GM18873 (cell line): ENCODE measurements around the gene SMIM31.

Source experiments
- ATAC-seq: cut with Tn5 transposase; IDR thresholded peaks from one replicate; pipeline ENCODE4 v1.9.1; 2021; ENCODE audit warnings: mild to moderate bottlenecking, moderate library complexity, moderate number of reproducible peaks; ENCODE audit not compliant: unreplicated experiment, low FRiP score

SMIM31 gene

DNA sequence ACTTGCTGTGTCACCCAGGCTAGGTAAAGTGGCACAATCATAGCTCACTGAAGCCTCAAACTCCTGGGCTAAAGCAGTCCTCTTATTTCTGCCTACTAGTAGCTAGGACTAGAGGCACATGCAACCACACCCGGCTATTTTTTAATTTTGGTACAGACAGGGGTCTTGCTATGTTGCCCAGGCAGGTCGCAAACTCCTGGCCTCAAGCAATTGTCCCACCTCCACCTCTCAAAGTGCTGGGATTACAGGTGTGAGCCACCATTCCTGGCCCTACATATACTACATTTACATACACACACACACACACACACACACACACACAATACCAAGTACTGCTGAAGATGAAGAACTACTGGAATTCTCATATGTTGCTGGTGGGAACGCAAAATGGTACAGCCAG, 26.9 kb downstream of the SMIM31 start:
- ATAC-seq = no peak

GRCh38 chr4:164783976-164784375, 30.0 kb downstream of the SMIM31 start:
- ATAC-seq = no peak

DNA sequence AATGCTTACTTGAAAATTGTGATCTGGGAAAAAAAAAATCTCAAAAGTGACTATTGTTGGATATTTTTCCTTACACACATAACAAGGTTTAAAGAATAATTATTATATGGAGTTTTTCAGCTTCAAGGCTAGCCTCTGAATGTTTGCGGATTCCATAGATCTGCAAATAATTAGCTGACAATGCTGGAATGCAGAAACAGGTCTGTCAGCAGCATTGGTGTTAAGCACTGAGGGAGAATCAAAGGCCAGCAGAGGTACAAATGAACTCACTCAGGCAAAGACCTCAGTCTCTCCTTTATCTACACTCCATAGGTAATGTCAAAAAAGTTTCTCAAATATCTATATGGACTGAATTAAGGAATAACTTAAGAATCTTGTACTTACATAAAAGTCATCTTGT, 35.1 kb downstream of the SMIM31 start:
- ATAC-seq = no peak

DNA sequence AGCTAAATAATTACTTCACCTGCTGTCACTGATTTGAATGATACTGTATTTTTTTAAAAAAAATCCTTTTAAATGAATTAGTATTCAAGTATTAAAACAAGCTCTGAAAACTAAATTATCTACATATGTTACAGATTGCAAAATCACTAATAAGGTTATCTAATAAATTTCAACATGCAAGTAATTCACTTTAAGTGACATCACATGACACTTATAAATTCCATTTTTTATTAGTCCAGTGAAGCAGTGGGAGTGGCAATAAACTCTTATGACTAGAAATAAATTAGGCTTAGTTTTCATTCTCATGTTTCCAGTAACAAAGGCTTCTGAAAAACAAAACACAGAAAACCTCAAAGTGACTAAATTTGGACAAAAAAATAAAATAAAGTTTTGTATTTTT, 36.3 kb downstream of the SMIM31 start:
- ATAC-seq = no peak

DNA sequence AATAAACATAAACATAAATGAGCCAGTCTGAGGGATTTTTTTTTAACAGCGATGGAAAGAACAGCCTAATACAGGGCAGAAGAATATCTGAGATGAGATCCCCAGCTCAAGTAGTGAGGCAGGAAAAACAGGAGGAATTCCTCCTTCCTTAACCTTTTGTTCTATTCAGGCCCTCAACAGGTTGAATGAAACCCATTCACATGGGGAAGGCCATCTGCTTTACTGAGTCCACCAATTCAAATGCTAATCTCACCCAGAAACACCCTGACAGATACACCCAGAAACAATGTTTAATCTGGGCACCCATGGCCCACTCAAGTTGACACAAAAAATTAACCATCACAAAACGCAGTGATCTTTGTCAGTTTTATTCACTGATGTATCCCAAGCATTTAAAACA, 45.5 kb downstream of the SMIM31 start:
- ATAC-seq = no peak

GRCh38 chr4:164800786-164801185, 46.9 kb downstream of the SMIM31 start:
- no peak for ATAC-seq

DNA sequence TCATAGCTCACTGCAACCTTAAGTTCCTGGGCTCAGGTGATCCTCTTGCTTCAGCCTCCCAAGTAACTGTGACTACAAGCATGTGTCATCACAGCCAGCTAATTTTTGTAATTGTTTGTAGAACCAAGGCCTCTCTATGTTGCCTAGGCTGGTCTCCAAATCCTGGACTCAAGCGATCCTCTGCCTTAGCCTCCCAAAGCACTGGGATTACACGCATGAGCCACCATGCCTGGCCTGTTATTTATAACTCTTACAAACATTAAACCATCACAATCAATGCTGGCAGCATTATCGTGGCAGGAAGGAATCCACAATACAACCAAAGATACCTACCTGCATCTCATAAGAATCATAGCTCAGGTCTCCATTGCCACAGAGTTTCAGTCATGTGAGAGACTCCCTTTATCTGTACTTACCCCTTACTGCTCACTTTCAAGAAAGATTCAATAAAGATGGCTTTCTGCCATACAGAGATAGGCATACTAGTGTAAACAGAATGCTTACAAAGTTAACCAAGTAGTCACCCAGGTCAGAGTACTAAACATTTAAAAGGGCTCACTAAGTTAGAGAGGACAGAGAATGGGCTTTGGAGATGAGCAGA, 48.5 kb downstream of the SMIM31 start:
- no peak for ATAC-seq

- no peak for ATAC-seq
Measured at GRCh38 chr4:164803702-164804101, 49.8 kb downstream of the SMIM31 start.

DNA sequence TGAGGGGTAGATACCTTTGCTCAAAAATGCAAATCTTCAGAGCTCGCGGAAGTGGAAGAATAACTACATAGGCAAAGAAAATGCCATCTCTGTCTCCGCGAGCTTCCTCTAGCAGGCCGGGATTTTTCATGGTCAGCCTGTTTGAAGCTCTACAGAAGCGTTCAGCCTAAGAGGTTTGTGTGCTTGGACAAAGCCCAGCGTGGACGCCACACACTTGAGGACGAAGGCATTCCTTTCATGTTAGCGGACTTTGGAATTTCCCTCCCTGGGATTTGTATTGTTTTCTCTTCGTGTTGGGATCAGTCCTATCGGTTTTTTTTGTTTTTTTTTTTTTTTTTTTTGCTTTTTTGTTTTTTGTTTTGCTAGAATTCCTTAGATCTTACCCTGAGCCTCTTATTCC, 53.7 kb downstream of the SMIM31 start:
- ATAC-seq = no peak

- ATAC-seq = no peak
Measured at GRCh38 chr4:164813554-164813953, 59.6 kb downstream of the SMIM31 start.

- no peak for ATAC-seq
Measured at GRCh38 chr4:164815711-164816110, 61.8 kb downstream of the SMIM31 start.

DNA sequence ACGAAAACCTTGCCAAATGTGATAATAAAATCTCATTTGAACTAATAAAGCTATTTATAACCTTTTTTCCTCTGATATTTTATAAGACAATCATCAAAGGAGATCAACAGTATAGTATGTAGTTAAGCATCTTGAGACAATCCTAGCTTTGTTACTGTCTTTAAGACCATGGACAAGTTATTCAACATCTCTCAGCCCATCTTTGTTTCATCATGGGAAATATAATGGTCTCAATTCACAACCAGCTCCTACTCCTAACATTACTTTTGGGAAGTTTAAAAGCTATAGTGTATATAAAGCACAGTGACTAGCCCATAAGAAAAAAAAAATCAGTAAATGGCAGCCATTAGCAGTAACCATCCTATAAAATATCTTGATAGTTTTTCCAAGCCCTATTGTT, 65.4 kb downstream of the SMIM31 start:
- ATAC-seq = no peak

DNA sequence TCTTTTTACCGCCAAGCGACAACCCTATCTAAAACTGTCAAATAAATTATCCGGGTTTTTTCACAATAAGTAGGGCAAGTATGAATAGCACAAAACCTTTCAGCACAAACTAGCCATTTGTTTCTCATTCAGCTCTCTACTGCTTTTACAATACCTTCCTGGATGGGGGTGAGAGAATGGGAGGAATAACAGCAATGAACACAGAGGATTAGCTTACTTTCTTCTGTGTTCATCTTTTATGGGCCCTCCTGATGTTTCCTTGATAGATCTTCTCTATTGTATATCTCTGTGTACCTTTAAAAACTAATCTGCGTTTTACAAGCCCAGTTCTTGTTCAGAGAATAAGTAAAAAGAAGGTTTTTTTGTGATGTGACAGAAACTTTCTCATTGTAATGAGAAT, 67.8 kb downstream of the SMIM31 start:
- no peak for ATAC-seq

DNA sequence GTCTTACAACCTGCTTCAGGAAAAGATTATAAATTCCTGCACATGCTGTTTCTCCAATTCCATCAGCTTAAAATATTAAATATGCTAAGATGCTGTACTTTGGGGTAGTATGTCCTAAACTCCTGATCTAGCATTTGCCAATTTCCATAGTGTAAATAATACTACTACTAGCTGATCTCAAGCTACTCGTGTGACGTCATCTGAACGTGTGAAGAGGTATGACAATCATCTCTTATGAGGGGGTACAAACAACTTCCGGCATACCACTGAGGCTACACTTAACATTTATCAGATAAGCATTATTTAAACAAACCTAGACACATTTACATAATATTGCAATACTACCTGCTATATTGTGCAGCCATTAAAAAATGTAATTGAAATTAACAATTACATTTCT, 70.7 kb downstream of the SMIM31 start:
- no peak for ATAC-seq

DNA sequence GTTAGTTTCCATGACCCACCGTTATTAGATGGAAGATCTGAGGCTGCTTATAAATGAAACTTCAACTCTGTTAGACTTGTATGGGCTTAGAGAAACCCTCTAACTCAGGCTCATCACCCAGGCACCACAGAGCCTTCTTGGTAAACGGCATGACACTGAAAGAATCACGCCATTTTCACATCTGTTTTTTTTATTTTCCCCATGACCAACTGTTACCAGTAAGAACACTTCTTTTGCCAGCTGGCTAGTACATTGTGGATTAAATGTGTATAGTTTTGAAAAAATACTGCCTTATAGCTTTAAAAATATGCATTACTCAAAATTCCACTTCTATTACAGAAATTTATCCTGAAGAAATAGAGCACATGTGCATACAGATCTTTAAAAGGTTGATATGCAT, 75.0 kb downstream of the SMIM31 start:
- ATAC-seq = no peak

- no peak for ATAC-seq
Measured at GRCh38 chr4:164846566-164846965, 92.6 kb downstream of the SMIM31 start.

DNA sequence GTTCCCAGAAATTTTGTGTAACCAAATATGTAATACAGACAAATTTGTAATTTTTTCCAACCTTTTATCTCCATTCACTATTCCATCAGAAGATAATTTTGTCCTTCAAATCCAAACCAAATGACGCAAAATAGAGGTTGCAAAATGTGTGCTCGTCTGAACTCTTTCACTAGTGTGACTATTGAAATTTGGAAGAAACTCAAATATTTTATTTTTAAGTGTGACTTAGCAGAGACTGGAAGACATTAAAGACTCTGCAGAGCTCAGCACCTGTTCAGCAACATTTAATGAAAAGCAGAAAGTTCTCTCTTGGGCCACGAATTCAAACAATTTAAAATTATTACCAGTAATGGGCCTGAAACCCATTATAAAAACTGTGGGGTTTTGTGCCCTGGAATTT, 93.1 kb downstream of the SMIM31 start:
- ATAC-seq = no peak

GRCh38 chr4:164847967-164848649, 94.2 kb downstream of the SMIM31 start:
- no peak for ATAC-seq
